Smooth muscle cell (in vitro differentiated cells): ENCODE measurements around the gene DRC7. TPM values are rescaled to one million over a fixed set of nuclear protein-coding genes. Genes with fewer than 3 reads are reported as not detected.

Source experiments
- DNase-seq: peaks from one replicate; lab custom pipeline; 2025; ENCODE audit not compliant: unreplicated experiment; lab: John Stamatoyannopoulos, UW
- H2AFZ ChIP-seq: fragments of 200-600 bp; sonication (generic); 2 replicates; pipeline ENCODE4 v1.6.0; 2016; ENCODE audit warnings: antibody characterized with exemption, low read depth, mild to moderate bottlenecking
- H3F3A ChIP-seq: fragments of 200-600 bp; sonication (generic); 2 replicates; pipeline ENCODE4 v1.6.0; 2017; ENCODE audit warnings: antibody characterized with exemption, low read depth
- H3K27ac ChIP-seq: fragments of 200-600 bp; sonication (generic); 2 replicates; pipeline ENCODE4 v1.5.1; 2016; ENCODE audit warnings: low read depth, mild to moderate bottlenecking
- H3K27me3 ChIP-seq: fragments of 200-600 bp; sonication (generic); 2 replicates; pipeline ENCODE4 v1.6.1; 2016; ENCODE audit warnings: low read depth, mild to moderate bottlenecking
- H3K36me3 ChIP-seq: fragments of 200-600 bp; sonication (generic); 2 replicates; pipeline ENCODE4 v1.5.1; 2016; ENCODE audit warnings: low read depth
- H3K4me1 ChIP-seq: fragments of 200-600 bp; sonication (generic); 2 replicates; pipeline ENCODE4 v1.5.1; 2016; ENCODE audit warnings: low read depth
- H3K4me2 ChIP-seq: fragments of 200-600 bp; sonication (generic); 2 replicates; pipeline ENCODE4 v1.6.0; 2016; ENCODE audit warnings: mild to moderate bottlenecking
- H3K4me3 ChIP-seq: fragments of 200-600 bp; sonication (generic); 2 replicates; pipeline ENCODE4 v1.5.1; 2016; ENCODE audit warnings: mild to moderate bottlenecking
- H3K79me2 ChIP-seq: fragments of 200-600 bp; sonication (generic); 2 replicates; pipeline ENCODE4 v1.6.0; 2016; ENCODE audit warnings: low read depth, mild to moderate bottlenecking
- H3K9ac ChIP-seq: fragments of 200-600 bp; sonication (generic); 2 replicates; pipeline ENCODE4 v1.6.0; 2016; ENCODE audit warnings: low read depth
- H3K9me3 ChIP-seq: fragments of 200-600 bp; sonication (generic); replicated peaks from 2 replicates; pipeline ENCODE4 v1.5.1; 2016; ENCODE audit warnings: low read depth
- H4K20me1 ChIP-seq: fragments of 200-600 bp; sonication (generic); 2 replicates; pipeline ENCODE4 v1.6.0; 2016; ENCODE audit warnings: low read depth
- WGBS: methylation state at CpG from one replicate; pipeline ENCODE4 v1.1.7; 2016; ENCODE audit warnings: low lambda C conversion rate; 5-methylcytosine and 5-hydroxymethylcytosine counted together
- polyA plus RNA-seq: library from polyadenylated mRNA; unstranded; fragments of >200 nt; fragmentation: Nextera tagmentation; extraction: Ambion mirVana; gene quantifications from 2 replicates; pipeline ENCODE4 v1.2.1, GENCODE V29; 2016
- total RNA-seq: library from RNA; depleted of rRNA; stranded (reverse); fragments of >200 nt; gene quantifications from 2 replicates; pipeline ENCODE4 v1.2.3, GENCODE V29; 2014
- TF ChIP-seq, protein P1 (sequence below): fragments of 200-600 bp; sonication (generic); IDR thresholded peaks from 2 replicates; pipeline ENCODE4 v1.5.1; 2017; ENCODE audit warnings: borderline replicate concordance, mild to moderate bottlenecking, antibody characterized with exemption; ENCODE audit not compliant: insufficient read depth, poor library complexity, severe bottlenecking

Gene DRC7
- total and polyA plus RNA-seq, 2 experiments from 2014 or later: 0.94 TPM; not detected in 1

DNA sequence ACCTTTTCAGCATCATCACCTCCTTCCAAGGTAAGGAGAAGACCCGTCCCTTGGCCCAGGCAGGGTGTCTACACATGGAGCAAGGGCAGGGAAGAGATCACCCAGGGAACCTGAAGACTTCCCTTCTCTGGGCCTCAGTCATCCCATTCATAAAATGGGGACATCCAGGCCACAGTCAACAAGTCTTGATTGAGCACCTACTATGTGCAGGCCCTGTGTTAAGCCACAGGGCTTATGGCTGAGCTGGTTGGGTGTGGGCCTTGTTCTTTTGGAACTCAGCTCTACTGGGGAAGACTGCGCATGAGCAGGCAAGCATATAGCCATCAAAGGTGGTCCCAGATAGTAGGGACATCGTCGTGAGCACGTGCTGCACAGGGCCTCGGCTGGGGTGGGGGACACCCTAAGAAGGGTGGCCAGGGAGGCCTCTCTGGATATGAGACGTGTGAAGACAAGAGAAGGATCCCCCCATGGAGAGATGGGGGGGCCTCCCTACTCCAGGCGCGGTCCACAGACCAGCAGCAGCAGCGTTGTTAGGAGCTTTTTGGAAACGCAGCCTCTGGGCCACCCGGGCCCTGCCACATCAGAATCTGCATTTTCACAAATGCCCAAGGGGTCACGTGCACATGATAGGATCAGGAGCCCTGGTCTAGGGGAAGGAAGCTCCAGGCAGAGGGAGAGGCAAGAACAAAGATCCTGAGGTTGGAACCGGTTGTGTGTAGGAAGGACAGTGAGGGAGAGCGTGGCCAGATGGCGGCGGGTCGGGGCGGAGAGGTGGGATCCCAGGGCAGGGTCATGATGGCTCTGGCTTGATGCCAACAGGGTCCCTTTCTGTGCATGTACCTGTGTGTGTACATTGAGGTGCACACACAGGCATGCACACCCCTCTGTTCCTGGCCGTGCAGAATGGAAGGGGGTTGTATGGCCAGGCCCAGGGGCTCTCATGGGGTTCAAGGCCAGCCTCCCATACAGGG lies 32.4 kb upstream of the DRC7 start:
- Histone ChIP-seq H3K4me2 (no peak overlapping the region), H3K27ac (no peak overlapping the region), H3K36me3 (no peaks in the 10 kb centered on the region), H3K4me3 (no peak overlapping the region), H2AFZ (no peak overlapping the region), H3K9me3 (no peaks in the 10 kb centered on the region), H3K4me1 (no peaks in the 10 kb centered on the region), H3K79me2 (no peaks in the 10 kb centered on the region), H3K9ac (no peak overlapping the region), H3K27me3 (no peaks in the 10 kb centered on the region), H3F3A (no peaks in the 10 kb centered on the region), H4K20me1 (no peaks in the 10 kb centered on the region)
- 93% methylated on average over 20 of the region's 20 CpGs for WGBS
- TF ChIP-seq, protein P1, sequence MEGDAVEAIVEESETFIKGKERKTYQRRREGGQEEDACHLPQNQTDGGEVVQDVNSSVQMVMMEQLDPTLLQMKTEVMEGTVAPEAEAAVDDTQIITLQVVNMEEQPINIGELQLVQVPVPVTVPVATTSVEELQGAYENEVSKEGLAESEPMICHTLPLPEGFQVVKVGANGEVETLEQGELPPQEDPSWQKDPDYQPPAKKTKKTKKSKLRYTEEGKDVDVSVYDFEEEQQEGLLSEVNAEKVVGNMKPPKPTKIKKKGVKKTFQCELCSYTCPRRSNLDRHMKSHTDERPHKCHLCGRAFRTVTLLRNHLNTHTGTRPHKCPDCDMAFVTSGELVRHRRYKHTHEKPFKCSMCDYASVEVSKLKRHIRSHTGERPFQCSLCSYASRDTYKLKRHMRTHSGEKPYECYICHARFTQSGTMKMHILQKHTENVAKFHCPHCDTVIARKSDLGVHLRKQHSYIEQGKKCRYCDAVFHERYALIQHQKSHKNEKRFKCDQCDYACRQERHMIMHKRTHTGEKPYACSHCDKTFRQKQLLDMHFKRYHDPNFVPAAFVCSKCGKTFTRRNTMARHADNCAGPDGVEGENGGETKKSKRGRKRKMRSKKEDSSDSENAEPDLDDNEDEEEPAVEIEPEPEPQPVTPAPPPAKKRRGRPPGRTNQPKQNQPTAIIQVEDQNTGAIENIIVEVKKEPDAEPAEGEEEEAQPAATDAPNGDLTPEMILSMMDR: no peak
- DNase-seq: no peak

DNA sequence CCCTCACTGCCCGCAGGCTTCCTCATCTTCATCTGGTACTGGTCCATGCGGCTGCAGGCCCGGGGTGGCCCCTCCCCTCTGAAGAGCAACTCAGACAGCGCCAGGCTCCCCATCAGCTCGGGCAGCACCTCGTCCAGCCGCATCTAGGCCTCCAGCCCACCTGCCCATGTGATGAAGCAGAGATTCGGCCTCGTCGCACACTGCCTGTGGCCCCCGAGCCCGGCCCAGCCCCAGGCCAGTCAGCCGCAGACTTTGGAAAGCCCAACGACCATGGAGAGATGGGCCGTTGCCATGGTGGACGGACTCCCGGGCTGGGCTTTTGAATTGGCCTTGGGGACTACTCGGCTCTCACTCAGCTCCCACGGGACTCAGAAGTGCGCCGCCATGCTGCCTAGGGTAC lies 31.2 kb upstream of the DRC7 start:
- no peaks in the 10 kb centered on the region for H3K36me3 ChIP-seq
- H2AFZ ChIP-seq: no peak overlapping the region
- no peak overlapping the region for H3K4me3 ChIP-seq
- H3K27me3 ChIP-seq: no peaks in the 10 kb centered on the region
- H4K20me1 ChIP-seq: no peaks in the 10 kb centered on the region
- no peaks in the 10 kb centered on the region for H3K4me1 ChIP-seq
- no peaks in the 10 kb centered on the region for H3K9me3 ChIP-seq
- no peak overlapping the region for H3K9ac ChIP-seq
- DNase-seq: no peak
- no peaks in the 10 kb centered on the region for H3F3A ChIP-seq
- TF ChIP-seq, protein P1: no peak
- no peak overlapping the region for H3K4me2 ChIP-seq
- H3K27ac ChIP-seq: no peak overlapping the region
- H3K79me2 ChIP-seq: no peaks in the 10 kb centered on the region
- 93% methylated on average over 21 of the region's 21 CpGs for WGBS

DNA sequence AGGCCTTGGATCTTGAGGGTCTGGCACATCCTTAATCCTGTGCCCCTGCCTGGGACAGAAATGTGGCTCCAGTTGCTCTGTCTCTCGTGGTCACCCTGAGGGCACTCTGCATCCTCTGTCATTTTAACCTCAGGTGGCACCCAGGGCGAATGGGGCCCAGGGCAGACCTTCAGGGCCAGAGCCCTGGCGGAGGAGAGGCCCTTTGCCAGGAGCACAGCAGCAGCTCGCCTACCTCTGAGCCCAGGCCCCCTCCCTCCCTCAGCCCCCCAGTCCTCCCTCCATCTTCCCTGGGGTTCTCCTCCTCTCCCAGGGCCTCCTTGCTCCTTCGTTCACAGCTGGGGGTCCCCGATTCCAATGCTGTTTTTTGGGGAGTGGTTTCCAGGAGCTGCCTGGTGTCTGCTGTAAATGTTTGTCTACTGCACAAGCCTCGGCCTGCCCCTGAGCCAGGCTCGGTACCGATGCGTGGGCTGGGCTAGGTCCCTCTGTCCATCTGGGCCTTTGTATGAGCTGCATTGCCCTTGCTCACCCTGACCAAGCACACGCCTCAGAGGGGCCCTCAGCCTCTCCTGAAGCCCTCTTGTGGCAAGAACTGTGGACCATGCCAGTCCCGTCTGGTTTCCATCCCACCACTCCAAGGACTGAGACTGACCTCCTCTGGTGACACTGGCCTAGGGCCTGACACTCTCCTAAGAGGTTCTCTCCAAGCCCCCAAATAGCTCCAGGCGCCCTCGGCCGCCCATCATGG lies 30.5 kb upstream of the DRC7 start:
- Histone ChIP-seq H4K20me1 (no peaks in the 10 kb centered on the region), H3K4me2 (no peak overlapping the region), H3K4me1 (no peaks in the 10 kb centered on the region), H3F3A (no peaks in the 10 kb centered on the region), H3K79me2 (no peaks in the 10 kb centered on the region), H3K27ac (no peak overlapping the region), H3K4me3 (no peak overlapping the region), H3K36me3 (no peaks in the 10 kb centered on the region), H3K9me3 (no peaks in the 10 kb centered on the region), H3K27me3 (no peaks in the 10 kb centered on the region), H2AFZ (no peak overlapping the region), H3K9ac (no peak overlapping the region)
- no peak for DNase-seq
- 92% methylated on average over 15 of the region's 15 CpGs for WGBS
- TF ChIP-seq, protein P1: no peak
